ENCODE results near the gene MTSS2. TPM values are rescaled to one million over a fixed set of nuclear protein-coding genes. Genes with fewer than 3 reads are reported as not detected.
A peak's percentile ranks its signal among the peaks of the same experiment; 100 is the strongest.

MTSS2 gene
- total and polyA plus RNA-seq, 2 of the 8 experiments (the other 6 are each of a cell fraction or from before 2014, with no cell fraction given) = 23.3 to 36.7 TPM

GRCh38 chr16:70703041-70703834 lies 17.4 kb upstream of the MTSS2 start:
- DNase-seq (ENCODE audit: low read depth in 1 of 2, low spot score in 2 of 2) (no peak), FAIRE-seq (no peak)
- Histone ChIP-seq H3K23ac (ENCODE audit: insufficient read length) (no peak overlapping the region), H2AFZ (ENCODE audit: low read length) (no peak overlapping the region), H3K4me1 (replicated peaks in 1 of 4; ENCODE audit: control insufficient read depth in 3 of 4, insufficient read depth in 4 of 4, low read length in 3 of 4) (peaks cover 0 to 14% (median 9%) of the 10 kb centered on the region in 4 experiments; a peak in 5 of 7 replicates), H3K4me2 (ENCODE audit: insufficient read depth in 1 of 2, low read depth in 2 of 2, low read length in 2 of 2) (no peak overlapping the region), H2BK20ac (ENCODE audit: low read length) (no peak overlapping the region), H2AK5ac (ENCODE audit: low read depth, low read length) (no peak overlapping the region; the same call in 1 of the 2 replicates), H3K4me3 (ENCODE audit: extremely low read depth in 1 of 4, insufficient read depth in 2 of 4, low read depth in 3 of 4, low read length in 4 of 4) (no peak overlapping the region), H3K23me2 (ENCODE audit: low read depth, low read length) (no peaks in the 10 kb centered on the region), H3K56ac (replicated peaks; ENCODE audit: insufficient read length, low read depth, low read length) (no peak overlapping the region), H3K27ac (ENCODE audit: low read depth, low read length) (no peak overlapping the region), H4K8ac (ENCODE audit: extremely low read depth, insufficient read depth, low read length) (no peak overlapping the region), H3K27me3 (replicated peaks in 1 of 4; ENCODE audit: control insufficient read depth in 3 of 4, extremely low read depth in 1 of 4, insufficient read depth in 3 of 4, low read length in 3 of 4) (no peaks in the 10 kb centered on the region), H3K36me3 (ENCODE audit: control insufficient read depth in 2 of 4, insufficient read depth in 4 of 4, low read length in 3 of 4) (no peaks in the 10 kb centered on the region; a peak in 1 of 8 replicates), H3K14ac (ENCODE audit: insufficient read length) (no peak overlapping the region), H3K79me2 (ENCODE audit: control insufficient read depth in 1 of 2, insufficient read depth in 2 of 2, low read length in 2 of 2) (no peaks in the 10 kb centered on the region), H3K79me1 (ENCODE audit: low read depth, low read length) (peaks cover 2% of the 10 kb centered on the region; the same call in 1 of the 2 replicates), H2BK12ac (ENCODE audit: low read depth, low read length) (no peak overlapping the region), H3K9me3 (ENCODE audit: insufficient read depth in 2 of 2, low read depth in 1 of 2, low read length in 1 of 2) (no peaks in the 10 kb centered on the region), H2BK15ac (ENCODE audit: low read length) (no peak overlapping the region), H2BK5ac (ENCODE audit: low read depth, low read length) (0 out of 2 replicates have a peak overlapping the region, but pooled peaks have one; percentile 61), H3K4ac (replicated peaks; ENCODE audit: insufficient read length, low read depth, low read length) (no peak overlapping the region), H4K91ac (replicated peaks; ENCODE audit: insufficient read length, low read length) (no peak overlapping the region), H2BK120ac (replicated peaks; ENCODE audit: low read depth, low read length) (no peak overlapping the region), H3K9ac (replicated peaks in 1 of 4; ENCODE audit: extremely low read depth in 1 of 4, low read depth in 3 of 4, low read length in 3 of 4) (no peak overlapping the region), H3K18ac (ENCODE audit: extremely low read depth, low read length) (peak overlapping the region; percentile 38; the same call in 1 of the 2 replicates), H4K20me1 (replicated peaks in 1 of 2; ENCODE audit: control insufficient read depth in 1 of 2, insufficient read depth in 2 of 2, low read length in 2 of 2) (peaks cover 0 to 6% of the 10 kb centered on the region in 2 experiments), H4K5ac (ENCODE audit: insufficient read length, low read depth, low read length) (no peak overlapping the region)
- WGBS, 2 experiments (ENCODE audit: extremely low coverage in 1 of 2, insufficient coverage in 1 of 2, insufficient read length in 1 of 2, insufficient replicate concordance in 2 of 2, low coverage in 1 of 2, low lambda C conversion rate in 2 of 2, missing lambda C conversion rate in 1 of 2) = 85% methylated on average over 16 of the region's 16 CpGs; no CpG with 5 or more reads in 1 of the 2 experiments
- peak in 1 of 3 experiments; percentile 16; a peak in 1 of 4 replicates for TF ChIP-seq CTCF (IDR thresholded peaks at IDR 0.05; ENCODE audit: control extremely low read depth in 1 of 3, insufficient read depth in 1 of 3, low read depth in 1 of 3, low read length in 3 of 3)
- peak; percentile 50; the same call in 1 of the 2 replicates for TF ChIP-seq TEAD4 (IDR thresholded peaks at IDR 0.05; ENCODE audit: low read depth, low read length)
- no peak for TF ChIP-seq POLR2AphosphoS5 (IDR thresholded peaks at IDR 0.05; ENCODE audit: low read depth, low read length)
- CTCF ChIA-PET (ENCODE audit: partially characterized antibody) = interaction anchor here (0.5 to 2.5 kb wide), 16 partner anchors 8 to 709 kb away, joined by 3 to 15 read pairs (median 4); no protein-coding TSS in a partner anchor
- POLR2A ChIA-PET (ENCODE audit: partially characterized antibody) = interaction anchor here (0.7 to 1.5 kb wide), 5 partner anchors 9 to 48 kb away, joined by 3 to 5 read pairs (median 3); no protein-coding TSS in a partner anchor

Measured in H1 (cell line).